Uterus (tissue), 4 donors: Measurements from ENCODE around the gene CELSR3. TPM values are rescaled to one million over a fixed set of nuclear protein-coding genes. Genes with fewer than 3 reads are reported as not detected.

Source experiments
- DNase-seq, 2 donors: peaks; one replicate each; pipeline ENCODE4 v3.0.0-alpha.2; 2019 to 2020
- H3K27ac ChIP-seq, 2 donors: fragments of 200-600 bp; sonication (generic); 1 replicate in 1 of 2; 2 replicates in 1 of 2; pipeline ENCODE4 v1.5.1; 2016 to 2018
- H3K27me3 ChIP-seq, 2 donors: fragments of 200-600 bp; sonication (generic); one replicate each; pipeline ENCODE4 v1.5.1; 2018 to 2019; ENCODE audit warnings: control low read depth in 1 of 2
- H3K36me3 ChIP-seq, 2 donors: fragments of 200-600 bp; sonication (generic); one replicate each; pipeline ENCODE4 v1.5.1; 2019; ENCODE audit warnings: control low read depth in 1 of 2
- H3K4me1 ChIP-seq, 2 donors: fragments of 200-600 bp; sonication (generic); one replicate each; pipeline ENCODE4 v1.5.1; 2018 to 2019; ENCODE audit warnings: control low read depth in 1 of 2
- H3K4me3 ChIP-seq, 2 donors: fragments of 200-600 bp; sonication (generic); 1 replicate in 1 of 2; 2 replicates in 1 of 2; pipeline ENCODE4 v1.5.1; 2018 to 2019; ENCODE audit warnings: mild to moderate bottlenecking in 1 of 2
- H3K9me3 ChIP-seq, 2 donors: fragments of 200-600 bp; sonication (generic); one replicate each; pipeline ENCODE4 v1.5.1; 2019; ENCODE audit warnings: control low read depth in 1 of 2
- CTCF ChIP-seq, 4 experiments: fragments of 200-600 bp in 2 of 4; fragments of 450-650 bp in 2 of 4; sonication (generic) in 2 of 4; IDR thresholded peaks; one replicate each; pipeline ENCODE4 v1.5.1; 2016 to 2019; ENCODE audit warnings: antibody characterized with exemption in 4 of 4, mild to moderate bottlenecking in 2 of 4, moderate library complexity in 1 of 4
- POLR2A ChIP-seq, 2 donors: fragments of 450-650 bp; IDR thresholded peaks; one replicate each; pipeline ENCODE4 v1.6.1; 2016; ENCODE audit warnings: antibody characterized with exemption in 2 of 2, mild to moderate bottlenecking in 1 of 2, moderate library complexity in 1 of 2
- intact Hi-C: fragments of 100-400 bp; cut with DNase I; formaldehyde crosslinking; loops from one replicate; pipeline ENCODE4 v1.15.1; 2023; ENCODE audit warnings: low total_unique reads
- microRNA-seq: library from miRNA; unstranded; fragments of <30 nt; microRNA quantifications from one replicate; pipeline ENCODE4, GENCODE V29; 2016; ENCODE audit warnings: borderline microRNAs expressed, borderline replicate concordance
- small RNA-seq: library from RNA; depleted of rRNA; stranded (forward); fragments of <200 nt; gene quantifications from one replicate; pipeline ENCODE3, GENCODE V24; 2016
- total RNA-seq, 4 donors: library from RNA; depleted of rRNA in 3 of 4; stranded (reverse); fragments of >200 nt in 3 of 4; gene quantifications; one replicate each; pipeline versions ENCODE4 v1.1.0 to v1.2.4, GENCODE V29; 2014 to 2023
- donor health status: DM: yes; HTN: yes; CAD: no.

CELSR3 gene
- total RNA-seq, 4 donors from 2014 or later = under 0.01 to 3.4 (median 1.3) TPM; not detected in 1

- intact Hi-C loops = no loop called here
- Histone ChIP-seq H3K9me3 (no peaks in the 10 kb centered on the region), H3K27me3 (no peaks in the 10 kb centered on the region), H3K27ac (no peak overlapping the region), H3K4me3 (no peak overlapping the region), H3K36me3 (no peaks in the 10 kb centered on the region), H3K4me1 (no peaks in the 10 kb centered on the region)
- no peak for DNase-seq
- TF ChIP-seq POLR2A (IDR thresholded peaks at IDR 0.05) (no peak), CTCF (IDR thresholded peaks at IDR 0.05) (no peak)
These were observed 74.5 kb downstream of the CELSR3 start for GRCh38 chr3:48588230-48588629.

DNA sequence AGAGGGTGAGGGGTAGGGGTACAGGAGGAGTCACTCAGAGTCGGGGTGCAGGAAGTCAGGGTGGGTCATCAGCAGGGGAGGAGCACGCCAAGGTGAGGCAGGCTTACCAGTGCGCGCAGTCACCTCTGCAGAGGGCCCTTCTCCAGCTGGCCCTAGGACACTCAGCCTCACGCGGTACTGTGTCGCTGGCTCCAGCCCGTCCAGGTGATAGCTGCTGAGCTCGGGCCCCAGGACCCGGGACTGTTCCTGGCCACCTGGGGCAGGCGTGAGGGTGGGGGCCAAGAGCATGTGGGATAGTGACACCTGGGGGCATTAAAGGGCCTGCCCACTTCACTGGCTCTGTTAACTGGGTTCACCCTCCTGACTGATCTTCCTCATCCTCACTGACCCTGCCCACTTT is 75.0 kb downstream of the CELSR3 start:
- no peaks in the 10 kb centered on the region for H3K4me1 ChIP-seq
- H3K27me3 ChIP-seq = no peaks in the 10 kb centered on the region
- H3K36me3 ChIP-seq = no peaks in the 10 kb centered on the region
- no peak for TF ChIP-seq CTCF (IDR thresholded peaks at IDR 0.05)
- TF ChIP-seq POLR2A (IDR thresholded peaks at IDR 0.05) = no peak
- no peak overlapping the region for H3K27ac ChIP-seq
- no peak for DNase-seq
- H3K4me3 ChIP-seq = no peak overlapping the region
- H3K9me3 ChIP-seq = no peaks in the 10 kb centered on the region
- intact Hi-C loops = no loop called here

Small RNA genes lying within 50 kb of the gene (microRNA-seq; reads per million reads assigned to microRNA genes)
- gene MIR4793 = not detected

Small RNA genes lying within 50 kb of the gene (small RNA-seq; reads per million reads assigned to genes)
- not detected for gene AC141002.1

Other genes with a start within 250 kb of the CELSR3 start
- 100 to 1,000 TPM in 1 of 4 donors, 10 to 100 TPM in 3; 23.5 to 133 (median 60.9) TPM for gene PLXNB1, start 232.8 kb downstream of the CELSR3 start, total RNA-seq
- gene CCDC51, start 222.8 kb downstream of the CELSR3 start, total RNA-seq = 10 to 100 TPM in 2 of 4 donors, 1 to 10 TPM in 2; 2.6 to 11.1 (median 7.8) TPM
- gene TMA7, start 222.6 kb downstream of the CELSR3 start, total RNA-seq = 100 to 1,000 TPM in 3 of 4 donors, 10 to 100 TPM in 1; 94.8 to 195 (median 141) TPM
- 10 to 100 TPM in 1 of 4 donors, 1 to 10 TPM in 3; 5.3 to 11.5 (median 7.5) TPM for gene ATRIP, start 216.1 kb downstream of the CELSR3 start, total RNA-seq
- 100 to 1,000 TPM in 1 of 4 donors, 10 to 100 TPM in 3; 52.4 to 210 (median 72.8) TPM for gene SHISA5, start 158.7 kb downstream of the CELSR3 start, total RNA-seq
- 10 to 100 TPM in 2 of 4 donors, 1 to 10 TPM in 2; 3.2 to 11.5 (median 10.1) TPM for gene PFKFB4, start 106.1 kb downstream of the CELSR3 start, total RNA-seq
- gene UCN2, start 99.1 kb downstream of the CELSR3 start, total RNA-seq = under 1 TPM in 1 of 4 donors, not detected in 3; 0.49 TPM
- gene COL7A1, start 67.6 kb downstream of the CELSR3 start, total RNA-seq = 10 to 100 TPM in 3 of 4 donors, under 1 TPM in 1; 0.88 to 21.6 (median 19.1) TPM
- gene UQCRC1, start 53.2 kb downstream of the CELSR3 start, total RNA-seq = 100 to 1,000 TPM in 3 of 4 donors, 10 to 100 TPM in 1; 54.4 to 409 (median 155) TPM
- gene TMEM89, start 41.1 kb downstream of the CELSR3 start, total RNA-seq = not detected
- gene SLC26A6, start 27.4 kb downstream of the CELSR3 start, total RNA-seq = 10 to 100 TPM in 3 of 4 donors, under 1 TPM in 1; 0.59 to 98.1 (median 15.2) TPM
- 10 to 100 TPM; 11.0 to 48.9 (median 25.6) TPM for gene NCKIPSD, start 23.0 kb upstream of the CELSR3 start, total RNA-seq
- 10 to 100 TPM; 45.6 to 91.7 (median 78.0) TPM for gene IP6K2, start 54.3 kb upstream of the CELSR3 start, total RNA-seq
- 10 to 100 TPM in 3 of 4 donors, 1 to 10 TPM in 1; 5.4 to 59.0 (median 26.3) TPM for gene PRKAR2A, start 185.0 kb upstream of the CELSR3 start, total RNA-seq
- 10 to 100 TPM in 2 of 4 donors, 1 to 10 TPM in 2; 7.7 to 41.8 (median 15.3) TPM for gene SLC25A20, start 236.0 kb upstream of the CELSR3 start, total RNA-seq